HG03457 (cell line): ENCODE results near the gene RCOR2.

Source experiments
- ATAC-seq: cut with Tn5 transposase; IDR thresholded peaks from one replicate; pipeline ENCODE4 v1.9.1; 2021; ENCODE audit warnings: moderate number of reproducible peaks; ENCODE audit not compliant: unreplicated experiment

The RCOR2 gene

GRCh38 chr11:63923319-63923718, 6.4 kb upstream of the RCOR2 start:
- no peak for ATAC-seq

GRCh38 chr11:63922673-63923192, 5.8 kb upstream of the RCOR2 start:
- ATAC-seq = no peak

GRCh38 chr11:63920939-63921417, 4.0 kb upstream of the RCOR2 start:
- ATAC-seq = no peak

- no peak for ATAC-seq
Measured at GRCh38 chr11:63920126-63920938, 3.4 kb upstream of the RCOR2 start.

GRCh38 chr11:63919267-63920125, 2.5 kb upstream of the RCOR2 start:
- no peak for ATAC-seq

GRCh38 chr11:63918507-63919191, 1.7 kb upstream of the RCOR2 start:
- ATAC-seq = no peak

GRCh38 chr11:63917692-63918506, 935 bp upstream of the RCOR2 start:
- ATAC-seq = no peak

GRCh38 chr11:63915961-63916836, 765 bp downstream of the RCOR2 start:
- no peak for ATAC-seq

GRCh38 chr11:63914896-63915691, 1.9 kb downstream of the RCOR2 start:
- no peak for ATAC-seq

- no peak for ATAC-seq
Measured at GRCh38 chr11:63913866-63914830, 2.8 kb downstream of the RCOR2 start.

- ATAC-seq = no peak
Measured at GRCh38 chr11:63912678-63913077, 4.3 kb downstream of the RCOR2 start.

- ATAC-seq = no peak
Measured at GRCh38 chr11:63911876-63912275, 5.1 kb downstream of the RCOR2 start.

- ATAC-seq = no peak
Measured at GRCh38 chr11:63911440-63911839, 5.5 kb downstream of the RCOR2 start.

GRCh38 chr11:63910675-63911074, 6.3 kb downstream of the RCOR2 start:
- ATAC-seq = no peak

GRCh38 chr11:63909591-63910506, 7.1 kb downstream of the RCOR2 start:
- no peak for ATAC-seq
